Measurements from ENCODE around the gene PTF1A. TPM values are rescaled to one million over a fixed set of nuclear protein-coding genes. Genes with fewer than 3 reads are reported as not detected.

PTF1A gene
- total RNA-seq, 1 donor from 2014 or later = not detected

GRCh38 chr10:23201837-23202236 lies 9.7 kb downstream of the PTF1A start:
- TF ChIP-seq CTCF (IDR thresholded peaks at IDR 0.05) = no peak
- POLR2A ChIA-PET = no interaction called here
- intact Hi-C loops (cut with micrococcal nuclease) = no loop called here
- Mint-ChIP-seq H3K36me3 (ENCODE audit: low read depth) (no peaks in the 10 kb centered on the region), H3K27me3 (peaks cover 56% of the 10 kb centered on the region), H3K4me1 (no peaks in the 10 kb centered on the region), H3K27ac (no peak overlapping the region), H3K4me3 (no peak overlapping the region), H3K9me3 (no peaks in the 10 kb centered on the region)
- ATAC-seq (ENCODE audit: low read depth) (no peak), DNase-seq (no peak)
- CTCF ChIA-PET = no interaction called here

GRCh38 chr10:23202779-23203178 lies 10.7 kb downstream of the PTF1A start:
- no peak for ATAC-seq (ENCODE audit: low read depth)
- H3K36me3 Mint-ChIP-seq (ENCODE audit: low read depth) = no peaks in the 10 kb centered on the region
- no peaks in the 10 kb centered on the region for H3K9me3 Mint-ChIP-seq

GRCh38 chr10:23203369-23204325 lies 11.5 kb downstream of the PTF1A start:
- no peak overlapping the region for H3K4me3 Mint-ChIP-seq
- no peak for TF ChIP-seq CTCF (IDR thresholded peaks at IDR 0.05)
- intact Hi-C loops (cut with micrococcal nuclease) = no loop called here
- H3K4me1 Mint-ChIP-seq = no peaks in the 10 kb centered on the region
- H3K27me3 Mint-ChIP-seq = peaks cover 39% of the 10 kb centered on the region
- H3K9me3 Mint-ChIP-seq = no peaks in the 10 kb centered on the region
- no peak overlapping the region for H3K27ac Mint-ChIP-seq
- CTCF ChIA-PET = no interaction called here
- no peak for DNase-seq
- POLR2A ChIA-PET = no interaction called here
- no peaks in the 10 kb centered on the region for H3K36me3 Mint-ChIP-seq (ENCODE audit: low read depth)
- ATAC-seq (ENCODE audit: low read depth) = no peak

More at GRCh38 chr10:23202779-23203178, 10.7 kb downstream of the PTF1A start:
- no peak for DNase-seq
- ChIA-PET POLR2A (no interaction called here), CTCF (no interaction called here)
- no peak for TF ChIP-seq CTCF (IDR thresholded peaks at IDR 0.05)
- Mint-ChIP-seq H3K4me3 (no peak overlapping the region), H3K27me3 (peaks cover 47% of the 10 kb centered on the region), H3K27ac (no peak overlapping the region), H3K4me1 (no peaks in the 10 kb centered on the region)
- intact Hi-C loops (cut with micrococcal nuclease) = no loop called here

- TF ChIP-seq CTCF (IDR thresholded peaks at IDR 0.05) = no peak
- no peak for DNase-seq
- ATAC-seq (ENCODE audit: low read depth) = no peak
- H3K27me3 Mint-ChIP-seq = peaks cover 45% of the 10 kb centered on the region
- intact Hi-C loops (cut with micrococcal nuclease) = no loop called here
- no peaks in the 10 kb centered on the region for H3K4me1 Mint-ChIP-seq
- ChIA-PET CTCF (no interaction called here), POLR2A (no interaction called here)
- no peaks in the 10 kb centered on the region for H3K36me3 Mint-ChIP-seq (ENCODE audit: low read depth)
- H3K4me3 Mint-ChIP-seq = no peak overlapping the region
- H3K9me3 Mint-ChIP-seq = no peaks in the 10 kb centered on the region
- no peak overlapping the region for H3K27ac Mint-ChIP-seq
Observed at GRCh38 chr10:23204773-23205172, 12.7 kb downstream of the PTF1A start.

GRCh38 chr10:23205972-23206642 lies 14.0 kb downstream of the PTF1A start:
- ChIA-PET POLR2A (no interaction called here), CTCF (no interaction called here)
- DNase-seq (no peak), ATAC-seq (ENCODE audit: low read depth) (no peak)
- H3K36me3 Mint-ChIP-seq (ENCODE audit: low read depth) = no peaks in the 10 kb centered on the region
- no peak overlapping the region for H3K27ac Mint-ChIP-seq
- TF ChIP-seq CTCF (IDR thresholded peaks at IDR 0.05) = no peak
- no peaks in the 10 kb centered on the region for H3K4me1 Mint-ChIP-seq
- H3K27me3 Mint-ChIP-seq = peaks cover 39% of the 10 kb centered on the region
- H3K4me3 Mint-ChIP-seq = no peak overlapping the region
- intact Hi-C loops (cut with micrococcal nuclease) = no loop called here
- H3K9me3 Mint-ChIP-seq = no peaks in the 10 kb centered on the region
